Panc1 (cell line): ENCODE measurements around the gene RPS19BP1. TPM values are rescaled to one million over a fixed set of nuclear protein-coding genes. Genes with fewer than 3 reads are reported as not detected.

ENCODE experiments used
- ATAC-seq: fragments of 200-7000 bp; cut with Tn5 transposase; 2 replicates; pipeline ENCODE4 v1.9.1; 2020; ENCODE audit warnings: mild to moderate bottlenecking, moderate library complexity
- BruUV-seq: library from RNA; stranded (reverse); fragments of 400-500 nt; replicated peaks from 2 replicates; lab custom pipeline; 2021; lab: Mats Ljungman, UMichigan
- CTCF ChIA-PET: fragments of 300-600 bp; sonication (Branson Sonifier 250); formaldehyde crosslinking; loops from one replicate; lab custom pipeline; 2022; ENCODE audit warnings: antibody characterized with exemption; lab: Charles Lee
- POLR2A ChIA-PET: fragments of 300-600 bp; sonication (Branson Sonifier 250); formaldehyde crosslinking; loops from one replicate; lab custom pipeline; 2022; ENCODE audit warnings: antibody characterized with exemption; lab: Charles Lee
- DNase-seq: peaks from one replicate; pipeline ENCODE4 v3.0.0-alpha.2; 2010; ENCODE audit warnings: low read depth, low spot score
- H3K27ac ChIP-seq: 2 replicates; pipeline ENCODE4 v1.5.1; 2011; ENCODE audit warnings: mild to moderate bottlenecking, low read length, inconsistent platforms
- H3K27me3 ChIP-seq: fragments of 200-500 bp; sonication (Bioruptor generic); 2 replicates; pipeline ENCODE4 v1.6.0; 2014; ENCODE audit warnings: low read length, inconsistent platforms; ENCODE audit not compliant: control insufficient read depth, insufficient read depth
- H3K36me3 ChIP-seq: fragments of 200-500 bp; sonication (Bioruptor generic); 2 replicates; pipeline ENCODE4 v1.5.1; 2014; ENCODE audit warnings: inconsistent platforms, mild to moderate bottlenecking, low read length, moderate library complexity; ENCODE audit not compliant: control insufficient read depth, insufficient read depth
- H3K4me1 ChIP-seq: 2 replicates; pipeline ENCODE4 v1.5.1; 2011; ENCODE audit warnings: inconsistent platforms, mild to moderate bottlenecking, low read length, moderate library complexity; ENCODE audit not compliant: control insufficient read depth, insufficient read depth
- H3K4me3 ChIP-seq, 2 experiments: 2 replicates each; pipeline ENCODE4 v1.5.1; 2011 to 2012; ENCODE audit warnings: low read depth in 2 of 2, low read length in 2 of 2, mild to moderate bottlenecking in 2 of 2, inconsistent platforms in 1 of 2, moderate library complexity in 1 of 2
- H3K9me3 ChIP-seq: fragments of 200-500 bp; sonication (Bioruptor generic); 2 replicates; pipeline ENCODE4 v1.5.1; 2014; ENCODE audit warnings: low read depth, mild to moderate bottlenecking, inconsistent platforms, low read length, moderate library complexity; ENCODE audit not compliant: control insufficient read depth, insufficient read depth
- POLR2AphosphoS5 ChIP-seq: IDR thresholded peaks from 2 replicates; pipeline ENCODE4 v1.6.1; 2012; ENCODE audit warnings: mild to moderate bottlenecking, low read depth, low read length, moderate library complexity
- SIN3A ChIP-seq: IDR thresholded peaks from 2 replicates; pipeline ENCODE4 v1.6.1; 2012; ENCODE audit warnings: low read depth, mild to moderate bottlenecking, low read length, moderate library complexity, borderline replicate concordance; ENCODE audit not compliant: insufficient read depth
- TCF7L2 ChIP-seq: IDR thresholded peaks from 2 replicates; pipeline ENCODE4 v1.6.1; 2011; ENCODE audit warnings: mild to moderate bottlenecking, low read depth, low read length, inconsistent platforms
- in situ Hi-C: cut with HindIII; loops from 2 replicates; pipeline ENCODE4 v1.10.0; 2016; ENCODE audit warnings: low sequenced_read_pairs, low pct_unique_long_range_greater_than_20kb
- intact Hi-C: fragments of 100-400 bp; cut with micrococcal nuclease; formaldehyde crosslinking; loops from one replicate; pipeline ENCODE4 v1.10.0; 2022; ENCODE audit not compliant: unreplicated experiment
- total RNA-seq: library from RNA; stranded (reverse); gene quantifications from one replicate; pipeline ENCODE4 v1.2.1, GENCODE V29; 2021; ENCODE audit not compliant: unreplicated experiment
- TF ChIP-seq, protein P1 (sequence below): fragments of 450-650 bp; IDR thresholded peaks from 2 replicates; pipeline ENCODE4 v1.5.1; 2017; ENCODE audit warnings: mild to moderate bottlenecking
- TF ChIP-seq, protein P2 (sequence below), 2 experiments: IDR thresholded peaks; 2 replicates each; pipeline ENCODE4 v1.6.1; 2011 to 2012; ENCODE audit warnings: low read depth in 2 of 2, control low read depth in 1 of 2, low read length in 1 of 2, mild to moderate bottlenecking in 1 of 2, moderate library complexity in 1 of 2; ENCODE audit not compliant: insufficient read depth in 1 of 2

The RPS19BP1 gene
- total RNA-seq, 1 experiment from 2014 or later = 123 TPM

DNA sequence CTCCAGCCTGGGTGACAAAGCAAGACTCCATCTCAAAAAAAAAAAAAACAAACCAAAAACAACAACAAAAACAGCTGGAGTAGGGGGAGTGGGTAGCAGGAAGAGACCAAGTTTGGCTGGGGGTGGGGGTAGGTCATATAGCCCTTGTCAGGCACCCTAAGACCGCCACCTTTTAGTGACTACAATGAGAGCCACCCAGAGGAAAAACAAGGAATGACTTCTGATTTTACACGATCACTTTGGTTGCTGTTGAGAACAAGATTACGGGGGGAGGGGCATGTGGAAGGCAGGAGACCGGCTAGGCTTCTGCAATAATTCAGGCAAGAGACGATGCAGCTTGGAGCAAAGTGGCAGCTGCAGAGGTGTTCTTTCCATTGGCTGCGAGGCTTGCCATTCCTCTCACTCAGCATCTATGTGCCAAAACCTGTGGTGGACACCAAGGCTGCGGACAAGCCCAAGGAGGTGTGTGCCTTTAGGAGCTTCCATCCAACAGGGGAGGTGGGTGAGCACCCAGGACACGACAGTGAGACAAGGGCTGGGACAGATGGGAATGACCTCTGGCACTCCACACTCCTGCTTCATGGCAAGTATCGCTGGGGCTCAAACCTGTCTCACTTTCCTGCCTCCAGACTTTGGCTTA, 1.7 kb downstream of the RPS19BP1 start:
- TF ChIP-seq, protein P1, sequence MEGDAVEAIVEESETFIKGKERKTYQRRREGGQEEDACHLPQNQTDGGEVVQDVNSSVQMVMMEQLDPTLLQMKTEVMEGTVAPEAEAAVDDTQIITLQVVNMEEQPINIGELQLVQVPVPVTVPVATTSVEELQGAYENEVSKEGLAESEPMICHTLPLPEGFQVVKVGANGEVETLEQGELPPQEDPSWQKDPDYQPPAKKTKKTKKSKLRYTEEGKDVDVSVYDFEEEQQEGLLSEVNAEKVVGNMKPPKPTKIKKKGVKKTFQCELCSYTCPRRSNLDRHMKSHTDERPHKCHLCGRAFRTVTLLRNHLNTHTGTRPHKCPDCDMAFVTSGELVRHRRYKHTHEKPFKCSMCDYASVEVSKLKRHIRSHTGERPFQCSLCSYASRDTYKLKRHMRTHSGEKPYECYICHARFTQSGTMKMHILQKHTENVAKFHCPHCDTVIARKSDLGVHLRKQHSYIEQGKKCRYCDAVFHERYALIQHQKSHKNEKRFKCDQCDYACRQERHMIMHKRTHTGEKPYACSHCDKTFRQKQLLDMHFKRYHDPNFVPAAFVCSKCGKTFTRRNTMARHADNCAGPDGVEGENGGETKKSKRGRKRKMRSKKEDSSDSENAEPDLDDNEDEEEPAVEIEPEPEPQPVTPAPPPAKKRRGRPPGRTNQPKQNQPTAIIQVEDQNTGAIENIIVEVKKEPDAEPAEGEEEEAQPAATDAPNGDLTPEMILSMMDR = peak; percentile 59
- TF ChIP-seq POLR2AphosphoS5 (no peak), SIN3A (no peak), TCF7L2 (no peak)
- TF ChIP-seq, protein P2, sequence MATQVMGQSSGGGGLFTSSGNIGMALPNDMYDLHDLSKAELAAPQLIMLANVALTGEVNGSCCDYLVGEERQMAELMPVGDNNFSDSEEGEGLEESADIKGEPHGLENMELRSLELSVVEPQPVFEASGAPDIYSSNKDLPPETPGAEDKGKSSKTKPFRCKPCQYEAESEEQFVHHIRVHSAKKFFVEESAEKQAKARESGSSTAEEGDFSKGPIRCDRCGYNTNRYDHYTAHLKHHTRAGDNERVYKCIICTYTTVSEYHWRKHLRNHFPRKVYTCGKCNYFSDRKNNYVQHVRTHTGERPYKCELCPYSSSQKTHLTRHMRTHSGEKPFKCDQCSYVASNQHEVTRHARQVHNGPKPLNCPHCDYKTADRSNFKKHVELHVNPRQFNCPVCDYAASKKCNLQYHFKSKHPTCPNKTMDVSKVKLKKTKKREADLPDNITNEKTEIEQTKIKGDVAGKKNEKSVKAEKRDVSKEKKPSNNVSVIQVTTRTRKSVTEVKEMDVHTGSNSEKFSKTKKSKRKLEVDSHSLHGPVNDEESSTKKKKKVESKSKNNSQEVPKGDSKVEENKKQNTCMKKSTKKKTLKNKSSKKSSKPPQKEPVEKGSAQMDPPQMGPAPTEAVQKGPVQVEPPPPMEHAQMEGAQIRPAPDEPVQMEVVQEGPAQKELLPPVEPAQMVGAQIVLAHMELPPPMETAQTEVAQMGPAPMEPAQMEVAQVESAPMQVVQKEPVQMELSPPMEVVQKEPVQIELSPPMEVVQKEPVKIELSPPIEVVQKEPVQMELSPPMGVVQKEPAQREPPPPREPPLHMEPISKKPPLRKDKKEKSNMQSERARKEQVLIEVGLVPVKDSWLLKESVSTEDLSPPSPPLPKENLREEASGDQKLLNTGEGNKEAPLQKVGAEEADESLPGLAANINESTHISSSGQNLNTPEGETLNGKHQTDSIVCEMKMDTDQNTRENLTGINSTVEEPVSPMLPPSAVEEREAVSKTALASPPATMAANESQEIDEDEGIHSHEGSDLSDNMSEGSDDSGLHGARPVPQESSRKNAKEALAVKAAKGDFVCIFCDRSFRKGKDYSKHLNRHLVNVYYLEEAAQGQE (IDR thresholded peaks at IDR 0.05; ENCODE audit: insufficient read depth in 1 of 2, low read depth in 2 of 2, low read length in 1 of 2) = no peak
- intact Hi-C loops = loop anchor here (5.0 kb wide), 1 partner anchor 34 kb away; no protein-coding TSS in a partner anchor
- H3K4me3 ChIP-seq = peak overlapping the region in 1 of 2 experiments; percentile 93; a peak in 2 of 4 replicates
- no TSS peak for BruUV-seq
- CTCF ChIA-PET = interaction anchor here (0.6 kb wide), 2 partner anchors 225 to 233 kb away, joined by 3 read pairs; no protein-coding TSS in a partner anchor
- peak overlapping the region; percentile 93 for H3K27ac ChIP-seq
- DNase-seq (no peak), ATAC-seq (no peak)
- in situ Hi-C loops = no loop called here
- no peaks in the 10 kb centered on the region for H3K9me3 ChIP-seq
- H3K36me3 ChIP-seq = peaks cover 4% of the 10 kb centered on the region; the same call in 1 of the 2 replicates
- H3K27me3 ChIP-seq = no peaks in the 10 kb centered on the region
- POLR2A ChIA-PET = interaction anchor here (0.7 kb wide), 1 partner anchor 10 kb away, joined by 4 read pairs; the partner anchor contains the start of gene ATF4
- H3K4me1 ChIP-seq = peaks cover 49% of the 10 kb centered on the region

DNA sequence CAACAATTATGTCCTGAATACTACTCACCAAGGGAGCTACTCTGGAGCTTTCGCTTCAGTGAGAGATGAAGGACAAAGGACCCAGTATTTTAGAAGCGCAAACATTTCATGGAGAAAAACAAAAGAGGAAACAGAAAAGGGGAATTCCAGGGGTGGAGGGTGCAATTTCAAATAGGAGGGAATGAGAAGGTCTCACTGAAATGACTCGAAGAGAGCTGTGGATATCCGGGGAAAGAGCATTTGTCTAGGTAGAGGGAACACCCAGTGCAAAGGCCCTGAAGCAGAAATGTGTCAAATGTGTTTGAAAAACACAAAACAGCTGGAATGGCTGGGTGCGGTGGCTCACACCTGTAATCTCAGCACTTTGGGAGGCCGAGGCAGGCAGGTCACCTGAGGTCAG, 2.4 kb downstream of the RPS19BP1 start:
- ATAC-seq = no peak
- H3K27ac ChIP-seq = no peak overlapping the region
- H3K36me3 ChIP-seq = peaks cover 4% of the 10 kb centered on the region; the same call in 1 of the 2 replicates
- no TSS peak for BruUV-seq
- no peak for DNase-seq
- no peak for TF ChIP-seq POLR2AphosphoS5
- TF ChIP-seq, protein P1 = no peak
- TF ChIP-seq, protein P2 (IDR thresholded peaks at IDR 0.05; ENCODE audit: insufficient read depth in 1 of 2, low read depth in 2 of 2, low read length in 1 of 2) = no peak
- TF ChIP-seq TCF7L2 = no peak
- TF ChIP-seq SIN3A = no peak
- no peak overlapping the region for H3K4me3 ChIP-seq
- ChIA-PET CTCF (interaction anchor here (0.6 to 1.5 kb wide), 2 partner anchors 36 to 233 kb away, joined by 3 to 8 read pairs; no protein-coding TSS in a partner anchor), POLR2A (no interaction called here)
- peaks cover 49% of the 10 kb centered on the region for H3K4me1 ChIP-seq
- H3K27me3 ChIP-seq = no peaks in the 10 kb centered on the region
- in situ Hi-C loops = no loop called here
- intact Hi-C loops = loop anchor here (5.0 kb wide), 1 partner anchor 33 kb away; no protein-coding TSS in a partner anchor
- H3K9me3 ChIP-seq = no peaks in the 10 kb centered on the region
